ENCODE measurements around the gene PPP2CA. TPM values are rescaled to one million over a fixed set of nuclear protein-coding genes. Genes with fewer than 3 reads are reported as not detected.

Gene PPP2CA
- total RNA-seq, result 100 to 1,000 TPM; 137 to 147 TPM

GRCh38 chr5:134225780-134226440 is at the start of gene PPP2CA:
PPP2CA (minus strand) TSS chr5:134226073; CDS start chr5:134225861, 212 bp downstream.
- peak within 1 kb of the TSS; percentile 99 to 100 for H3K27ac ChIP-seq
- H3K27me3 ChIP-seq, result no peaks in the 10 kb centered on the region
- H3K9me3 ChIP-seq, result no peaks in the 10 kb centered on the region
- H3K36me3 ChIP-seq, result no peaks in the 10 kb centered on the region
- peak in 1 of 2 donors; percentile 19 for TF ChIP-seq CTCF (IDR thresholded peaks at IDR 0.05)
- peaks cover 0 to 46% of the 10 kb centered on the region in 2 donors for H3K4me1 ChIP-seq
- peak within 1 kb of the TSS; percentile 86 to 99 for H3K4me3 ChIP-seq
- peak; percentile 99 for DNase-seq (ENCODE audit: low spot score)

GRCh38 chr5:134273642-134274395 is 47.9 kb upstream of the PPP2CA start:
- no peaks in the 10 kb centered on the region for H3K27me3 ChIP-seq
- no peaks in the 10 kb centered on the region for H3K36me3 ChIP-seq
- peaks cover 0 to 10% of the 10 kb centered on the region in 2 donors for H3K9me3 ChIP-seq
- no peak for DNase-seq (ENCODE audit: low spot score)
- no peak overlapping the region for H3K4me3 ChIP-seq
- no peak overlapping the region for H3K27ac ChIP-seq
- TF ChIP-seq CTCF (IDR thresholded peaks at IDR 0.05), result no peak
- H3K4me1 ChIP-seq, result no peaks in the 10 kb centered on the region

- no peaks in the 10 kb centered on the region for H3K36me3 ChIP-seq
- no peaks in the 10 kb centered on the region for H3K27me3 ChIP-seq
- no peak overlapping the region for H3K27ac ChIP-seq
- TF ChIP-seq CTCF (IDR thresholded peaks at IDR 0.05), result no peak
- no peaks in the 10 kb centered on the region for H3K4me1 ChIP-seq
- no peak for DNase-seq (ENCODE audit: low spot score)
- H3K9me3 ChIP-seq, result peaks cover 0 to 10% of the 10 kb centered on the region in 2 donors
- H3K4me3 ChIP-seq, result no peak overlapping the region
Observed at GRCh38 chr5:134271059-134271458, 45.2 kb upstream of the PPP2CA start.

GRCh38 chr5:134268919-134269318 is 43.0 kb upstream of the PPP2CA start:
- H3K36me3 ChIP-seq, result no peaks in the 10 kb centered on the region
- DNase-seq (ENCODE audit: low spot score), result no peak
- no peaks in the 10 kb centered on the region for H3K4me1 ChIP-seq
- H3K27ac ChIP-seq, result no peak overlapping the region
- no peaks in the 10 kb centered on the region for H3K27me3 ChIP-seq
- no peak overlapping the region for H3K4me3 ChIP-seq
- no peak for TF ChIP-seq CTCF (IDR thresholded peaks at IDR 0.05)
- H3K9me3 ChIP-seq, result peaks cover 0 to 16% of the 10 kb centered on the region in 2 donors

GRCh38 chr5:134268019-134268601 is 42.2 kb upstream of the PPP2CA start:
- no peak overlapping the region for H3K27ac ChIP-seq
- H3K4me3 ChIP-seq, result no peak overlapping the region
- no peak for TF ChIP-seq CTCF (IDR thresholded peaks at IDR 0.05)
- H3K27me3 ChIP-seq, result no peaks in the 10 kb centered on the region
- no peaks in the 10 kb centered on the region for H3K36me3 ChIP-seq
- no peaks in the 10 kb centered on the region for H3K4me1 ChIP-seq
- no peak for DNase-seq (ENCODE audit: low spot score)
- peaks cover 0 to 16% of the 10 kb centered on the region in 2 donors for H3K9me3 ChIP-seq

All from right atrium auricular region (tissue), 2 donors.